BLaER1 (cell line): ENCODE results near the gene TGFBRAP1.
"Not testable (repeated sequence)": the region's sequence is repeated elsewhere in the genome, so short reads cannot be mapped to it uniquely, and the experiment has no call there.

Experiments used
- H3K27ac ChIP-seq: shearing (Covaris generic); formaldehyde crosslinking; 2 replicates; pipeline ENCODE4 v1.8.1; 2022
- H3K27me3 ChIP-seq: shearing (Covaris generic); formaldehyde crosslinking; 2 replicates; pipeline ENCODE4 v1.8.1; 2022
- H3K36me3 ChIP-seq: shearing (Covaris generic); formaldehyde crosslinking; 2 replicates; pipeline ENCODE4 v1.8.1; 2022
- H3K4me1 ChIP-seq: shearing (Covaris generic); formaldehyde crosslinking; 2 replicates; pipeline ENCODE4 v1.8.1; 2022
- H3K4me2 ChIP-seq: shearing (Covaris generic); formaldehyde crosslinking; 2 replicates; pipeline ENCODE4 v1.8.1; 2022
- H3K4me3 ChIP-seq: shearing (Covaris generic); formaldehyde crosslinking; 2 replicates; pipeline ENCODE4 v1.8.1; 2022
- H3K9ac ChIP-seq: shearing (Covaris generic); formaldehyde crosslinking; 2 replicates; pipeline ENCODE4 v1.8.1; 2022
- H3K9me3 ChIP-seq: shearing (Covaris generic); formaldehyde crosslinking; 2 replicates; pipeline ENCODE4 v1.8.1; 2022
- H4K20me1 ChIP-seq: shearing (Covaris generic); formaldehyde crosslinking; 2 replicates; pipeline ENCODE4 v1.8.1; 2022
- Cebpa-rat ChIP-seq: shearing (Covaris generic); IDR thresholded peaks from 2 replicates; pipeline ENCODE4 v1.8.1; 2022

The TGFBRAP1 gene

DNA sequence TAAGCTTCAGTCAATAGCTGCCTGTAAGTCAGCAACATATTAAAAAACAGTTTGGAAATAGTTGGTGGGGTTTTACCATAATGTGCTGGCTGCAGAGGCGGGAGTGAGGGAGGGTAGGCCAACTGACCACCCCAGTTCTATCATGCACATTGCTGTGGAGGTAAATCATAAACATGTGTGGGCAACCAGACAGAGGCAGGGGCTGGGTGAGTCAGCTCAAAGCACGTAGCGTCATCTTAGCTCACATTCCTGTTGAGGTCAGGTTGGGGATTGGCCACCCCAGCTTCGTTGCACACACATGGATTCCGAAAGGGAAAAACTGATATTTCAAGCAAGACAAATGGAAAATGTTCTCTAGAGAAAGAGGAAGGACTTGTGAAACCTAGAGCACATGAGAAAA is 68.5 kb downstream of the TGFBRAP1 start:
- Histone ChIP-seq H4K20me1 (0 out of 2 replicates have a peak, but pooled peaks cover 5% of the 10 kb centered on the region), H3K9ac (no peak overlapping the region), H3K4me1 (no peaks in the 10 kb centered on the region), H3K36me3 (peaks cover 29% of the 10 kb centered on the region), H3K9me3 (no peaks in the 10 kb centered on the region), H3K27ac (no peak overlapping the region), H3K4me3 (no peak overlapping the region), H3K27me3 (no peaks in the 10 kb centered on the region), H3K4me2 (no peak overlapping the region)
- TF ChIP-seq Cebpa-rat: no peak

DNA sequence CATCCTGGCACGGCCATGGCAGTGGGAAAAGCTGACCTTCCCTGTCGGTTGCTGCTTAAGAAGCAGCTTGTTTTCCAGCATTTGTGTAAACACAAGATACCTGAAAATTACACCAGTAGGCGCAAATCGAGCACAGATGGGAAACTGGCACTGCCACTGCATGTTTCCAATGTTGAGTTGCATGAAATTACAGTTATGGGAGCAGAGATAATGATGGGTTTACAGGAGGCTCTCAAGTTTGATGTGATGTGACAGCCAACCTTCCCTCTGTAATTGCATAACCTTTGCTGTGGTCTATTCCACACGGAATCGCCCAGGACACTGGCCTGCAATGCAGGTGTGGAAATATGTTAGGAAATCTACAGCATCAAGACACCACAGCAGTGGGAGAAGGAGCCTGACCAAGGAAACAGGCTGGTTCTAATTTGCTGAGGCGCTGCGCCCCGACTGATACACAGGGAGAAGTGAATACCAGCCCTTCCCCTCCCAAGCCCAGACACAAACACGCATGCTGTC is 70.6 kb downstream of the TGFBRAP1 start:
- Histone ChIP-seq H3K9ac (no peak overlapping the region), H3K27ac (no peak overlapping the region), H3K4me3 (no peak overlapping the region), H3K27me3 (no peaks in the 10 kb centered on the region), H3K4me2 (no peak overlapping the region), H4K20me1 (no peaks in the 10 kb centered on the region), H3K9me3 (no peaks in the 10 kb centered on the region), H3K4me1 (peaks cover 5% of the 10 kb centered on the region; the same call in 1 of the 2 replicates), H3K36me3 (peaks cover 19% of the 10 kb centered on the region)
- no peak for TF ChIP-seq Cebpa-rat

DNA sequence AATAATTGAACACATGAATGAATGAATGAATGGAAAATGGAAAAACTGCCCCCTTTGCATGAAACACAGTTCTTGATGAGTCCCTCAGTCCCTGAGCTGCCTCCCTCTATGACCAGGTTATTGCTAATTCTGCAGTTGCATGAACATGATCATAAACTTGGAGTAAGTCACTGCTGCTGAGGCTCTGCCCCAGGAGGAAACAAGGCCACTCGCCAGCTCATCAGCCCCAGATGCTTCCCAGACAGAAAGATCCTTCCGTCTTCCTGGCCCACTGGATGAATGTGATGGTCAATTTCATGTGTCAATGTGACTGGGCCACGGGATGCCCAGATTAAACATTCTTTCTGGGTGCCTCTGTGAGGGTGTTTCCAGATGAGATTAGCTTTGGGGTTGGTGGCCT is 71.6 kb downstream of the TGFBRAP1 start:
- Histone ChIP-seq H3K36me3 (peaks cover 9% of the 10 kb centered on the region), H3K27me3 (no peaks in the 10 kb centered on the region), H3K4me1 (peaks cover 6% of the 10 kb centered on the region; the same call in 1 of the 2 replicates), H3K4me3 (no peak overlapping the region), H3K9me3 (no peaks in the 10 kb centered on the region), H4K20me1 (no peaks in the 10 kb centered on the region), H3K4me2 (no peak overlapping the region), H3K27ac (no peak overlapping the region), H3K9ac (no peak overlapping the region)
- TF ChIP-seq Cebpa-rat: no peak

DNA sequence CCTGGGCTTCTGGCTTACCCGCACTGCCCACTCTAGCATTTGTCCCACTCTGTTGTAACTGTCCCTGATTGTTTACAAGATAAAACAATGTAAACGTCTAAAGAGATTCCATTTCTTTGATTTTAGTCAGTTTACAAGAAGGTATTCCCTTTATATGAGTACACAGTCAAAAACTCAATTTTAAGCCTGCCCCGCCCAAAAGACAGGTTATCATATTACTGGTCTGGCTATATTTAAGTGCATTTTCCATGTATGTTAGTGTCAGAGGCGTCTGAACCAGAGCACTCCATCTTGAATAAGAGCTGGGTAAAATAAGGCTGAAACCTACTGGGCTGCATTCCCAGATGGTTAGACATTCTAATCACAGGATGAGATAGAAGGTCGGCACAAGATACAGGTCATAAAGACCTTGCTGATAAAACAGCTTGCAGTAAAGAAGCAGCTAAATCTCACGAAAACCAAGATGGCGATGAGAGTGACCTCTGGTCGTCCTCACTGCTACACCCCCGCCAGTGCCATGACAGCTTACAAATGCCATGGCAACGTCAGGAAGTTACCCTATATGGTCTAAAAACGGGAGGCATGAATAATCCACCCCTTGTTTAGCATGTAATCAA is 73.0 kb downstream of the TGFBRAP1 start:
- Histone ChIP-seq H3K9me3 (no peaks in the 10 kb centered on the region), H3K4me2 (no peak overlapping the region)

DNA sequence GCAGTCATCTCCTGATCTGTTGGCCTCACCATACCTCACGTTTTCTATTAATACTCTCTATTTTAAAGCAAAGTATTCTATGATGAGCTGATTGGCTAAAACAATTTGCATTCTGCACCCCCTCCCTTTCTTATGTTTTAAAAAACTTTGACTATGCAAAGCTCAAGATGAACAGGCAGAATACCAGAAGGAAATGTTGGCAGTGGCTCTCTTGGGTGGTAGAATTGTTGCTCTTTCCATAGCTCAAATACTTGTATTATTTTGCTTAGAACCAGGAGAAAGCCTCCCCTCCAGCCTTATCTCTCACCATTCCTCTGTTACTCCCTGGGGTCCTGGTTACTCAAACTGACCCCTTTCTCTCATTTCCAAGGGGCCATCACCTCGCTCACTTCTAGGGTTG is 73.6 kb downstream of the TGFBRAP1 start:
- H3K4me3 ChIP-seq: no peak overlapping the region
- no peak overlapping the region for H3K27ac ChIP-seq
- no peaks in the 10 kb centered on the region for H4K20me1 ChIP-seq
- no peak overlapping the region for H3K4me2 ChIP-seq
- H3K9me3 ChIP-seq: no peaks in the 10 kb centered on the region; the same call in 1 of the 2 replicates
- no peak overlapping the region for H3K9ac ChIP-seq
- no peak for TF ChIP-seq Cebpa-rat
- H3K27me3 ChIP-seq: no peaks in the 10 kb centered on the region
- H3K4me1 ChIP-seq: peaks cover 6% of the 10 kb centered on the region; the same call in 1 of the 2 replicates
- H3K36me3 ChIP-seq: no peaks in the 10 kb centered on the region

More for the DNA sequence above, 73.0 kb downstream of the TGFBRAP1 start:
- no peak overlapping the region for H3K4me3 ChIP-seq
- no peak for TF ChIP-seq Cebpa-rat
- peaks cover 6% of the 10 kb centered on the region; the same call in 1 of the 2 replicates for H3K4me1 ChIP-seq
- no peaks in the 10 kb centered on the region for H3K36me3 ChIP-seq
- H3K9ac ChIP-seq: no peak overlapping the region
- H4K20me1 ChIP-seq: no peaks in the 10 kb centered on the region
- H3K27ac ChIP-seq: no peak overlapping the region
- H3K27me3 ChIP-seq: no peaks in the 10 kb centered on the region

DNA sequence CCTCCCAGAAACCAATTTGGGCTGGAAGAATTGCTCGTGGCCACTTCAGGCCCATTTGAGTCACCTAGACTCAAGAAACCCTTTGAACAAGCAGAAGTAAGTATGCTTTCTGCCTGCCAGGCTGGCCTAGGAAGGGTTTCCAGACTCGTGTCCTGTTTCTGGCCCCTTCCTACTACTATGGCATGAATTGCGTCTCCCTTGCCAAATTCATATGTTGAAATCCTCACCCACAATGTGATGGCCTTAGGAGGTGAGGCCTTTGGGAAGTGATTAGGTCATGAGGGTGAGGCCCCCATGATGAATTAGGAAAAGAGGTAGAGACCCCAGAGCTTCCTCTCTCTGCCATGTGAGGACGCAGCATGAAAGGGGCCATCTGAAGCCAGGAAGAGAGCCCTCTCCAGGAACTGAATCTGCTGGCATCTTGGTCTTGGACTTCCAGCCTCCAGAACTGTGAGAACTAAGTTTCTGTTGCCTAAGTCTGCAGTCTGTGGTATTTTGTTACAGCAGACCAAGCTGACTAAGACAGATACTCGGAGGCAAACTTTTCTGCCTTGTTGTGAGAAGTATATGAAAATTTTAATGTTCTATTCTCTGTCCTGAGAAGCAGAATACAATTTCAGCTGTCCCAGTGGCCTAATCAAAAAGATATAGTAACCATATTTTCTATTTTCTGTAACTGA is 74.9 kb downstream of the TGFBRAP1 start:
- H3K9me3 ChIP-seq: no peaks in the 10 kb centered on the region; the same call in 1 of the 2 replicates
- peaks cover 6% of the 10 kb centered on the region; the same call in 1 of the 2 replicates for H3K4me1 ChIP-seq
- TF ChIP-seq Cebpa-rat: no peak
- H3K9ac ChIP-seq: no peak overlapping the region
- no peaks in the 10 kb centered on the region for H4K20me1 ChIP-seq
- no peak overlapping the region for H3K4me2 ChIP-seq
- no peaks in the 10 kb centered on the region for H3K27me3 ChIP-seq
- no peak overlapping the region for H3K4me3 ChIP-seq
- no peak overlapping the region for H3K27ac ChIP-seq
- H3K36me3 ChIP-seq: no peaks in the 10 kb centered on the region

DNA sequence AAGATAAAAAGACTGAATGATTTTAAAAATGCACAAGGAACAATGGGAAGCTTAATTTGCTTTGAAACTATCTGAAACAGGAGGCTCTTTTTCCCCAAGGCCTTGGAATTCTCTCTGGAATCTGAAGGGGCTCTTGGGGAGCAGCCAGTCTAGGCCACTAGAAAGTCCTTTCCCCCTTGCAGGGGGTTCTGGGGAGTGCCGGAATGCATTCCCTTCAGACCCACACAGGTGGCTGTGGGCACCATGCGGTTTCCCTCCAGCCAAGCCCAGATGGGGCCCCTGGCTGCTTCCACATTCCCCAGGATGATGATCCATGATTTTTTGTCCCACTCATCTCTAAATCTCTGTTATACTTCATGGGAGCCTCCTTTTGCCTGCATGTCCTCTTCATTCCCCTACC is 77.3 kb downstream of the TGFBRAP1 start:
- Histone ChIP-seq H3K27me3 (no peaks in the 10 kb centered on the region), H3K4me3 (no peak overlapping the region), H3K9ac (no peak overlapping the region), H3K4me1 (peaks cover 6% of the 10 kb centered on the region; the same call in 1 of the 2 replicates), H4K20me1 (no peaks in the 10 kb centered on the region), H3K4me2 (no peak overlapping the region), H3K9me3 (no peaks in the 10 kb centered on the region; the same call in 1 of the 2 replicates), H3K36me3 (no peaks in the 10 kb centered on the region), H3K27ac (no peak overlapping the region)
- TF ChIP-seq Cebpa-rat: no peak

DNA sequence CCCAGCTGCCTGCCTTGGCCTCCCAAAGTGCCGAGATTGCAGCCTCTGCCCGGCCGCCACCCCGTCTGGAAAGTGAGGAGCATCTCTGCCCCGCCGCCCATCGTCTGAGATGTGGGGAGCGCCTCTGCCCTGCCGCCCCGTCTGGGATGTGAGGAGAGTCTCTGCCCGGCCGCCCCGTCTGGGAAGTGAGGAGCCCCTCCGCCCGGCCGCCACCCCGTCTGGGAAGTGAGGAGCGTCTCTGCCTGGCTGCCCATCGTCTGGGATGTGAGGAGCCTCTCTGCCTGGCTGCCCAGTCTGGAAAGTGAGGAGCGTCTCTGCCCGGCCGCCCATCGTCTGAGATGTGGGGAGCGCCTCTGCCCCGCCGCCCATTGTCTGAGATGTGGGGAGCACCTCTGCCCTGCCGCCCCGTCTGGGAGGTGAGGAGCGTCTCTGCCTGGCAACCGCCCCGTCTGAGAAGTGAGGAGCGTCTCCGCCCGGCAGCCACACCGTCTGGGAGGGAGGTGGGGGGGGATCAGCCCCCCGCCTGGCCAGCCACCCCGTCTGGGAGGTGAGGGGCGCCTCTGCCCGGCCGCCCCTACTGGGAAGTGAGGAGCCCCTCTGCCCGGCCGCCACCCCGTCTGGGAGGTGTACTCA is 78.4 kb downstream of the TGFBRAP1 start:
- not testable (repeated sequence) for H3K27ac ChIP-seq, H3K27me3 ChIP-seq, H4K20me1 ChIP-seq, H3K9me3 ChIP-seq, H3K4me3 ChIP-seq, H3K4me1 ChIP-seq, H3K9ac ChIP-seq, H3K36me3 ChIP-seq, H3K4me2 ChIP-seq

DNA sequence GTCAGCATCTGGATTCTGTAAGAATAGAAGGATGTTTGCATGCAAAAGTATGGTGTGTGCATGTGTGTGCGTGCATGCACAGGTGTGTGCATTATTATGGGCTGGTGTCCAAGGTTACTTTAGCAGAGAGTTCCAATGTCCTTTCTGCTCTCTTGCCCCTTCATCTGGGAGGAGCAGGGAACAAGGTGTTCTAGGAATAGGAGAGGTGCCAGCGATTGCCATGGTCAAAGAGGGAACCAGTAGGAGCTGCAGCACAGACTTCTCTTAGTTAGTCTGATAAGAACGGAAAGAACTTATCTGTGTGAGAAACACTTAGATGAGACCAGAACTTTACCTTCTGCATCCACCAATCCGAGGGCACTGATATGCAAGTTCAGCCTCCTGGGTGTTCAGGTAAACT is 79.6 kb downstream of the TGFBRAP1 start:
- no peak for TF ChIP-seq Cebpa-rat
- H3K4me2 ChIP-seq: no peak overlapping the region
- no peak overlapping the region for H3K9ac ChIP-seq
- no peak overlapping the region for H3K4me3 ChIP-seq
- peaks cover 6% of the 10 kb centered on the region; the same call in 1 of the 2 replicates for H3K4me1 ChIP-seq
- no peak overlapping the region for H3K27ac ChIP-seq
- H3K9me3 ChIP-seq: no peaks in the 10 kb centered on the region; the same call in 1 of the 2 replicates
- H3K27me3 ChIP-seq: no peaks in the 10 kb centered on the region
- no peaks in the 10 kb centered on the region for H4K20me1 ChIP-seq
- H3K36me3 ChIP-seq: no peaks in the 10 kb centered on the region

DNA sequence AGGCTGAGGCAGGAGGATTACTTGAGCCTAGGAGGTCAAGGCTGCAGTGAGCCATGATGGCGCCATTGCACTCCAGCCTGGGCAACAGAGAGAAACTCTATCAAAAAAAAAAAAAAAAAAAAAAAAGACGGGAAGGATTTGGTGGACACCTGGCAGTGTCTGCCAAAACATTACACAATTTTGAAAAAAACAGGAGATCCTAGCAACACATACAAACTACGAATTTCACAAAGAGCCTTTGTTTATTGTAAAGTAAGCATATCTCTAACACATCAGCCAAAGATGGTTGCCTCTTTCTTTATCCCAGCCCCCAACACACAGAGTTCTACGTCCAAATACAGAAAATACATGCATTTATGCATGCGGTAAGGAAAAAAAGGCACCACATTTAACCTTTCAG is 80.4 kb downstream of the TGFBRAP1 start:
- H3K4me3 ChIP-seq: no peak overlapping the region
- H3K27ac ChIP-seq: no peak overlapping the region
- no peaks in the 10 kb centered on the region for H4K20me1 ChIP-seq
- H3K9ac ChIP-seq: no peak overlapping the region
- no peaks in the 10 kb centered on the region for H3K27me3 ChIP-seq
- peaks cover 4% of the 10 kb centered on the region; the same call in 1 of the 2 replicates for H3K4me1 ChIP-seq
- no peak overlapping the region for H3K4me2 ChIP-seq
- no peak for TF ChIP-seq Cebpa-rat
- H3K9me3 ChIP-seq: no peaks in the 10 kb centered on the region; the same call in 1 of the 2 replicates
- no peaks in the 10 kb centered on the region for H3K36me3 ChIP-seq
